ENCODE data around the gene ADIPOR2. TPM values are rescaled to one million over a fixed set of nuclear protein-coding genes. Genes with fewer than 3 reads are reported as not detected.
"Not testable (repeated sequence)": the region's sequence is repeated elsewhere in the genome, so short reads cannot be mapped to it uniquely, and the experiment has no call there.

ADIPOR2 gene
- polyA plus RNA-seq, 1 donor, result 26.6 TPM

DNA sequence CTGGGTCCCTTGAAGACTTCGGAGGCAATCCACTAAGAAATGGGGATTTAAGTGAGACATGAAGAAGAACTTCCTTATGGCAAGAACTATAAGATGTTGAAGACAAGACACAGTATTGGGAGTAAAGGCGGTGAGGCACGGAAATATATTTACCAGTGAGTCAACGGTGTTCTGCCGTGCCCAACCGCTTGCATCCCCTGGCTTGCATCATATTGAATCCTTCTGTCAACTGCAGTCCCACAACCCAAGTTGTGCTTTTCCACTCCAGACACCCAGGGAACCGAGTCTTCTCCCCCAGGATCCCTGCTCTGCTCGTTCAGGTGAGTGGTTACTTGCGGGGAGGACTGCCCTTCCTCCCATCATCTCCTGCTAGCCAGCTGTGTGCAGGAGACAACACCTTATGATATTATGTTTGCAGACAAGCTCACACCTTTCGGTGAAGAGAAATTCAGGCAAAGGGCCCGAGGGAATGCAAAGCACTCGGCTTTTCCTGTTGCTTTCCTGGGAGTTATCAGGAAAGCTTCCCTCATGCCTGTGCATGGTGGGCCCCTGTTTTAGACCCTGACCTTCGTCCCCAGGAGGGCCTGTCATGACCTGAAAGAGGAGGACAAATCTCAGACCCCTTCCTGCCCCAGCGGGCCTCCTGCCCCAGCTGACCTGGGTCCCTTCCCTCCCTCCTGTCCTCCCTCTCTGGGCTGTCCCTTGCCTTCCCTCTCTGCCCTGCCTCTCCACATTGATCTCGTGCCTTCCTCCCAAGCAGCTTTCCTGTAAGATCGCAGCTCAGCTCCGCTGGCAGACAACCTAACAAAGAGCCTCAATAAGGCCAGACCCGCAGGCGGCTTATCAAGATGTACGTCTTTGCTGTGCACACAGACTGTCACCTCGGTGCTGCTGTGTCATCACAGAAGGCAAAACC, 125.2 kb downstream of the ADIPOR2 start:
- DNase-seq, result no peak

DNA sequence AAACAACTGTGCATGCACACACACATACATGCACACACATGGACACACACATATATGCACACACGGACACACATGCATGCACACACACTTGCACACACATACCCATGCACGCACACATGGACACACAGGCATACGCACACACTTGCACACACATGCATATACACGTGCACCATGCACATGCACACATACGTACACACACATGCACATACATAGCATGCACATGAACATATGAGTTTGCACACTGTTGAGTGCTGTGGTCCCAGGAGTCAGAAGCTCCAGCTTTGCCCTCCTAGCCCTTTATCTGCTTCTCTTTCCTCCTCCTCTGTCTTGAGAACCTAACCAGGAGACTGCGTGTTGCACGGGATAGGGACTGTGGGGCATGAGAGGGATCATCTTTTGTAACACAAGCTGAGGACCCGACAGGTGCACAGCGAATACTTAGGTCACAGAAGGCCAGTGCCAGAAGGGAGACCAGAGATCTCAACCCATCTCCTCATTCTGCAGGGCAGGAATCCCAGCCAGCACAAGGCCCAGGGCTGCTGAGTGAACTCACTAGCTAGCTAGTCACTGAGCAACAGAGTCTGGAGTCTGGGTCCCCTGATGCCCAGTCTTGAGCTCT, 126.0 kb downstream of the ADIPOR2 start:
- DNase-seq, result no peak

DNA sequence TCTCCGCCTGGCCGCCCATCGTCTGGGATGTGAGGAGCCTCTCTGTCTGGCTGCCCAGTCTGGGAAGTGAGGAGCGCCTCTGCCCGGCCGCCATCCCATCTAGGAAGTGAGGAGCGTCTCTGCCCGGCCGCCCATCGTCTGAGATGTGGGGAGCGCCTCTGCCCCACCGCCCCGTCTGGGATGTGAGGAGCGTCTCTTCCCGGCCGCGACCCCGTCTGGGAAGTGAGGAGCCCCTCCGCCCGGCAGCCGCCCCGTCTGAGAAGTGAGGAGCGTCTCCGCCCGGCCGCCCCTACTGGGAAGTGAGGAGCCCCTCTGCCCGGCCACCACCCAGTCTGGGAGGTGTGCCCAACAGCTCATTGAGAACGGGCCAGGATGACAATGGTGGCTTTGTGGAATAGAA, 127.1 kb downstream of the ADIPOR2 start:
- DNase-seq, result not testable (repeated sequence)

DNA sequence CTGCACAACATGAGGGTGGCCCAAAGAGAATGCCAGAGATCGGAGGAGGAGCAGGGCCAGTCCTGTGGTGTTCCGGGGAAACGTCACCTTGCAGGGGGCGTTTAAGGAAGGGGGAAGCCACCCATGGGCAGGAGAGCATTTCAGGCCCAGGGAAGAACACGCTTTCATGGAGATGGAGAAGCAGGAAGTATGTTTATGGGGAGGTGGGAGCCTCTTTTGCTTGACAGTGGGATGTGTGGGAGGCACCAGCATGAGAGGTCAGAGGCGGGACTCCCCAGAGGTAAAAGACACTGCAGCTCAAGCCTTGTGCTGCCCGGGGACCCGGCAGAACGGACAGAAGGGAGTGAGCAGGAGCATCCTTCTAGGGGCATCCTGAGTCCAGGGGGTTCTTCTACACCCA, 128.2 kb downstream of the ADIPOR2 start:
- no peak for DNase-seq

DNA sequence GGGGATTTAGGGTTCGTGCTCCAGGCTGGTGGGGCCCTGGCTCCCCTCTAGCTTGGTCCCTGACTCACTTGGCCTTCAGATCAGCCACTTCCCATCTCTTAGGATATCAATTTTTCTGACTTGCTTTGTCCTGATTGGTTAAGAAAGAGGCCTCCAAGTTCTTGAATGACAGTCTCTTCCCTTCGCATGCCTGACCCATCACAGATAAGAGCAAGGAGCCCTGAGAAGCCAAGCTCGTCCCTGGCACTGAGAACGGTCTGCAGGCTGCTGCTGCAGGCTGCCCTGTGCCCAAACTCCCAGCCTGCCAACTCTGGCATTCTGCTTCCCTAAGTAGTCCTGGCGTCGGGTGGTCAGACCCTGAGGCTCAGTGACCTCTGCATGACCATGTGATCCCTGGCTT, 128.7 kb downstream of the ADIPOR2 start:
- no peak for DNase-seq

DNA sequence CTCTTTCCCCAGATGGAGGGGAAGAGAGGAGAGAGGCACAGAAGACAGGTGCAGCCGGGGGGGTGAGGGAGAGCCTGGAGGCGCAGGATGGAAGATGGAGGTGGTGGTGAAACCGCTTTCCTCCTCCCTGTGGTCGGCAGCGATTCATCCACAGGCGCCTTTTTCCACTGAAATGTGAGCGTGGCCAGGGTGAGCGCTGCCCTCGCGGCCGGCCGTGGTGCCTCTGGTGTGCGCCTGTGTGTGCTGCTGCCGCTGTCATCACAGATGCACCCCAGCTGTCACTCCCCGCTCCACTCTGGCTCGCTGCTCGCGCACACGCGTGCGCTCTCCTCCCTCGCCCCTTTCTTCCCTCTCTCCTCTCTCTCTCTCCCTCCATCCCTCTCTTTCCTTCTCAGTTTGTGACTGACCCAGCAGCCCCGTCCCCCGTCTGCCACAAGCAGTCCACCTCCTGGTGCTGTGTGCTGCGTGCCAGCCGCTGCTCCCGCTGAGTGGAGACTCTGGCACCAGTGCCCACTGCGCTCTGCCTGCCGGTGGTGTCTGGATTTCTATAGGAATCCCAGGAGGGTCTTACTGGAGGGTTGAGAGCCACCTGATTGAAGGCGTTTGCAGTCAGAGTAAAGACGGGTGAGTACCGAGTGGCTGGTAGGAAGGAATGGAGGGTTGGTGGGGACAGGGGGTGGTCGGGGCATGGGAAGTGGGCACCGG, 129.5 kb downstream of the ADIPOR2 start, which contains the start of gene LRTM2:
LRTM2 (plus strand) TSS at position 375 of the 705 bp plus-strand sequence. CDS start 7,584 bp downstream, outside the sequence.
- no peak for DNase-seq

DNA sequence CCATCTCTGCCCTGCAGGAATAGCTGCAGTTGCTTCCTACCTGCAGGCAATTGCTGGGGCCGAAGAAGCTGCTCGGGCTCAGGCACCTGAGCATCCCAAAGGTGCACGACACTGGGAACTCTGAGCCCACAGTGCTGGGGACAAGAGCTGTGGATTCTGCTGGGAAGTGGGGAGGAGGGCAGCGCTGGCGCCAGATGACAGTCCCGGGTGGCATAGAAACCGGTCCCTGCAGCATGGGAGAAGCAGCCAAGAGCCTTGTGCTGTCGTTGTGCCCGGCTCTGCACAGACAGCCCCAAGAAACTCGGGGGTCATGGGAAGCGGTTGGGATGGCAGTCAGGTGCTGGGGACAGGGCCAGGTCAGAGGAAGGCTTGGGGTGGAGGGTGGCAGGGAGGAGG, 130.0 kb downstream of the ADIPOR2 start:
- no peak for DNase-seq

DNA sequence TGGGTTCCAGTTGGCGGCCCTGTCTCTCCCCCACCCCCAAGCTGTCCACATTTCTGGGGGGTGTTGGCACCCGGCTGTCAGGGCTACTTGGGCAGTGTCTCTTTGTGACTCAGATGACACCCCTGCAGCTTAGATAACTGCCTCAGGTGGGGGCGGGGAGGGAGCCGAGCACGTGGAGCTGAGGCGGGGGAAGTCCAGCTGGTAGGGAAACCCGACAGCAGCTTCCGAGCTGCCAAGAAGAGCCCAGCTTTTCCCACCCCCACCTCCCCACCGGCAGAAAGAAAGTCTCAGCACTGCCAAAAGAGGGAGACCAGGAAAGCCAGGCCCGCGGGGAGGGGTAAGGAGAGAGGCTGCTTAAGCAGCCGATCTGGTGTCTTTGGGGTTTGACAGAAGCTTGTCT, 130.9 kb downstream of the ADIPOR2 start:
- DNase-seq, result no peak

DNA sequence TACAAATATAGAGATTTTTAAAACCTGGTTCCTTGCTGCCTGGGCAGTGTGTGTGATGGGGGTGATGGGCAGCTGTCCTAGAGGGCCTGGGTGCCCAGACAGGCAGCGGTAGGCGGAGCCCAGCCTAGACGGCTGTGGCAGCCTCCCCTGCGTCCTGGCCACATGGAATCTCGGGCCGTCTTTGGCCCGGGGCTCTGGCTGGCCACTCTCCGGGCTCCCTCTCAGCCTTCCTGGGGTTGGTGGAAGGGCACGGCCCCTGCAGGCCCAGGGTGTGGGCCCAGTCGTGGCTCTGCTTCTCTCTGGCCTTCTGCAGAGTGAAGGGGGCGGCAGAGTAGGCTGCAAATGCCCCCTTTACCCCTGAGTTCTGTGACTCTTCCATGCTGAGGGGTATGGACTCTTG, 131.8 kb downstream of the ADIPOR2 start:
- DNase-seq, result no peak

DNA sequence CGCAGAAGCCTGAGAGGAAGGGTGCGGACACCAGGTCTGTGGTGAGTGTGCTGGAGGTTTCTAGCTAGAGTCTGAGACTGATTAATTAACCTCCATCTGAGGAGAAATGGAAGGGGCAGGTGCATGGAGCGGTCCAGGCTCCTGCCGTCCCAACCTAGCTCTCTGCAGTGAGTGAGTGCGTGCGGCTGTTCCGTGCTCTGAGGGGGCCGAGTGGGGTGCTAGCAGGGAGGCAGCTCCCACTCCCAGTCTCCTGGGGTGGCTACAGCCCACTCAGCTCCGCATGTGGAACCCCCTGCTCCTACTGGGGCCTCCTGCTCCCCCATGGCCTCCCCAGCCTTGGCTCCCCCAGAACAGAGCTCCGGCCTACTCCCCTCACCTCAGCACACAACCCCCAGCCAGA, 132.4 kb downstream of the ADIPOR2 start:
- no peak for DNase-seq

DNA sequence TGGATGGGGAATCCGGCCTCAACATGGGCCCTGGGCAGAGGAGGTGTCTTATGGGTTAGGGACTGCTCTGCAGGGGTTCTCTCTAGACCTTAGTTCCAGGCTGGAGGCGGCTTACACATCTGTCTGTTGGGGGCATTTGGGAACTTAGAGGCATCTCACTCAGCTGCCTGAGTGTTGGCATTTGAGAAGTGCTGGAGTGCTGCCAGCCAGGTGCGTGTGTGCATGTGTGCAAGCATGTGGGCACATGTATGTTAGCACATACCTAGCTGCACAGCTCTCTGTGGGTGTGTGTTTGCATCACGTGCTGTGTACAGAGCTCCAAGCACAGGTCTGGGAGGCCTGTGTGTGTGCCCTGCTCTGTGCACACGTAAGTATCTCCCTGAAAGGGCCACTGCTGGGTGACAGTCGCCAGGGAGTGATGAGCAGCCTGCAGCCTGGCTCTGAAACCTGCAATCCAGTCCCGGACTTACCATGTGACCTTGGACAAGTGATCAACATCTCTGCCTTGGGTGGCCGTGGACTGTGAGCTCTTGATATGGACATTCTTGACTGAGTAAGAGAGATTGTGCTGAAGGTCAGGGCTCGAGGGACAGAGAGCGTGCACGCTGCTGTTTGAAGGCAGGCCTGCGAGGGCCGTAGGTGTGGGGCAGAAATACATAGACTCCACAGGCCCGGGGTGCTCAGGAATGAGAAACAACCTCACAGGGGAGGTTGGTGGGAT, 134.7 kb downstream of the ADIPOR2 start:
- no peak for DNase-seq

DNA sequence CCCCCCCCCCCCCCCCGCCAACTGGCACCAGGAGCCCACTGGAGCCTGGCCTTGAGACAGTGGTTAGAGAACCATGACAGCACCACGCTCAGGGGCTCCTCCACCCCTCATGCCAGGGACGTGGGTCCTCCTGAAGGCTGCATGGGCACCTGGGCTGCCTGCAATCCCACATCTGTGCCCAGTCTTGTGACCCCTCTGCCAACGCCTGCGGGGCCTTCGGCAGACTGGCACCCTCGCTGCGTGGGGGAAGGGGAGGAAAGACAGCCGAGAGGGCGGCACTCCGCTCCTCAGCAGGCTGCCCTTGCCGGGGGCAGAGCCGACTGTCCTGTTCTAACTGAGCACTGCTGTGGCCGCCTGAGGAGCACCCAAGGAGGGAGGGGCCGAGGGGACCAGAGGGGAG, 135.5 kb downstream of the ADIPOR2 start:
- no peak for DNase-seq

DNA sequence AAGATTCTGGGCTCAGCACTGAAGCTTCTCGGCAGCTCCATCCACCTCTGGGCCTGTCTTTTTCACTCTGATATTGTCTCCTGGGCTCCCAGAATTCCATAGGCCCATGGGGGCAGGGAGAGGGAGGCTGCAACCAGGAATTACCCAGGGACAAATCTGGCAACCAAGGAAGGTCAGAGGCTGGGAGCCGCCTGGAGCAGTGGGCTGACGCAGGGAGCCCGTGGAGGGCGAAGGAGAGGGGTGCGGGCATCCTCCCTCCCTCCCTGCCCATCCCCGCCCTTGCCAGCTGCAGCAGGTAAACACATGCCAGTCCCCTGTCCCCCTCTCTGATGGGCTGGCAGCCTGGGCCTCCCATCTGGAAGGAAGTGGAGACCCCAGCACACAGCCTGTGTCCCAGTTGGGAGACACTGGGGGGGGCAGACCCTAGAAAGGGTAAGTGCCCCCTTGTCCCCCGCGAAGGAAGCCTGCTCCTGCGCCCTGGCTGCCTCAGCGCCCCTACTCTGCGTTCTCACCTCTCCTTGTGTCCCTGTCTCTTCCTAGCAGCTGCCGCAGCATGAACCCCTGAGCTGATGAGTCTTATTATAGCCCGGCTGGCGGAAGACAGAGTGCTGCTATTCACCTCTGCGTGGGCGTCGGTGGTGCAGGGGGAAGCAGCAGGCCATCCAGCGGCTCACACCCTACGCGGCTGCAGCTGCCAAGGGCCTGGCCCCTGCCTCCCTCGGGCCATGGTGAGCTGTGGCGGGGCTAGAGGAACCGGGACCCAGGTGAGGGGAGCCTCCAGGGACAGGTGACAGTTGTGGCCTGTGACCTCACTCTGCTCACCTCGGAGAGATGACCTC, 136.2 kb downstream of the ADIPOR2 start:
- no peak for DNase-seq

DNA sequence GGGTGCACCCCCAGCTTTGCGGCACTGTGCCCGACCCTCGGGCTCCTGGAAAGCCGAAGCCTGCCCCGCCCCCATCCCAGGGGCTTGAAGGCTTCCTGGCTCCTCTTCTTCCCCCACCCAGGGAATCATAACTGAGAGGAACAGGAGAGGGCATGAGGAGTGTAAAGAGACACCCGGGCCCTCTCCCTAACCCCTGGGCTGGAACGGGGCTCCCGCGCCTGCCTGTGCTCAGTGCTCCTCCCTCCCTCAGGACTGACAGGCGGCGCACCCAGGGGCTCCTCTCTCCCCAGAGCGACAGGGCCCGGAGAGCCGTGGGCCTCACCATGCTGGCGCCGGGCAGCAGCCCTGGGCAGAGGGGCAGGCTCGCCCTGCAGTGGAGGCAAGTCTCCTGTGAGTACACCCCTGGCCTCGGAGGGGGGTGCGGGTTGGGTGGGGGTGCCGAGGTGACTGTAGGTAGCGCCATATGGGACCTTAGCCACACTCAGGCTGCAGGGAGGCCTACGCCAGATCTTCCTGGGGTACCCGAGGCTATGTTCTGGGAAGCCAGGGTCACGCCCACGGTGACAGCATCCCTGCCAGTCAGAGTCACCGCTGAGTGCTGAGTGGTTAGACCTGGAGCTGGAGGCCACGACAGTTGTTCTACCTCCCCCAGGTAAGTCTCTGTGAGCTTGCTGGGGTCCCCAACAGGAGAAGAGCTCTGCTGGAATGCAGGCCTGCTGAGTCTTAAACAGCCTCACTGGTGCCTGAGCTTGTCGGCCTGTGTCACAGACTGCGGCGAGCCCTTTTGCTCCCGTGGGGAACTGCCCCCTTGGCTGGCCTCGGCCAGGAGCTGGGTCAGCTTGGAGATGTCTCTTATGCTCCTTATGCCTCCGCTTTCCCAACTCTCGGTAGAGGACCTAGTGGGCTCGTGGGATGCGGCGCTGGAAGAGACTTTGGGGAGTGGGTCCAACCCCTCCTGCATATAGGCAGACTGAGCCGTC, 137.2 kb downstream of the ADIPOR2 start:
- DNase-seq, result no peak

DNA sequence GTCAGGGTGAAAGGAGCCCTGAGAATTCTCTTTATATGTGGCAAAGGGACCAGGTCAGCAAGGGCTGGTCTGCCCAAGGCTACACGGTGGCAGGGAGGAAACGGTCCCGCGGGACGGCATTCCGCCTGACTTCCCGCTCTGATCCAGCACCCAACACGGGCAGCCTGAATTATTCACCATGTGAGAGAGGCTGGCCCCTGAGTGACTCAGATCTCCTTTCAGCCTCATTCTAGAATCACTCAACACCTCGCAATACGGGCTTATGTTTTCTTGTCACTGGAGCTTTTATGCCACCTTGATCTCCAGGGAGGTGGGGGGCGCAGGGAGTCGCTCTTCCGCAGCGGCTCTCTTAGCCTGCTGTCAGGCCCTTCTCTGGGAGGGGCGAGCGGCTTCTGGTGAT, 138.0 kb downstream of the ADIPOR2 start:
- DNase-seq, result no peak

DNA sequence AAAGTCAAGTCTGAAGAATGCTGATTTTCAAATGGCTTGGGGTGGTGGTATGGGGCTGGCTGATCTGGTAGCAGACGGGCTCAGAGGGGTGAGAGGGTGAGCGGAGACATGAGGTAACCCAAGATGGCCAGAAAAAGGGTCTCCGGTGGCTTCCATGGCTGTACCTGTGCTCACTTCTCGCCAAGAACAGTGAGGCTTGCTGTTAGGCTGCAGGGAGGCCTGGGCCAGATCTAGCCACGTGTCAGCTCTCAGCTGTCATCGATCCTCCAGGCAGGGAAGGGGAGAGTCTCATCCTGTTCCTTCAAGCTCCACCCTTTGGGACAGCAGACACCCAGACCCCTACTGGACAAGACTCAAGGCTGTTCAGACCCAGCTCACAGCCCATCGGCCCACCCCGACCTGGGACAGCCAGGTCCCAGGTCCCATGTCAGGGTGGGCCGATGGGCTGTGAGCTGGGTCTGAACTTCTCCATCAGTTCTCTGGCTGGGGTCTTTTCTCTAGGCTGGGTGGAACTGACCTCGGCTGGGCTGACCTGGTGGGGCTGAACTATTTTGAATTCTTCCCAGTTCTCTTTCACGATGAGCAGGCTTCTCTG, 138.5 kb downstream of the ADIPOR2 start:
- DNase-seq, result no peak

DNA sequence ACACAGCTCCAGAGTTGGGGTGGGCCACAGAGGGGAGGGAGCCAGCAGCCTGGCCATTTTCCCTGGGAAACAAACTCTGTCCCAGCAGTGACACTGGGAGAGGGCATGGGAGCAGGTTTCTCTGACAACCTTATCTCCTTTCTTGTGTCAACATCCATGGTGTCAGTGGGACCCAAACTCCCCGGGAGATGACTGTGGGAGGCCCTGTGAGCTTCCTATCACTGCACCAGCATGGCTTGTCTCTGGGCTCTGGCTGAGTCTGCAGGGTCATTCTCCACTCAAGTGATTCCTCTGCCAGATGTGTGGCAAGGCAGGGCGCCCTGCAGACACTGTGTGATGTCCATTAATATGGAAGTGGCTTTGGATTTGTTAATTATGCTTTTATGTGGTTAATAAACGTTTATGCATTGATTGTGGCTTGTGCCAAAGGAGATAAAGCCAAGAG, 139.6 kb downstream of the ADIPOR2 start:
- no peak for DNase-seq

DNA sequence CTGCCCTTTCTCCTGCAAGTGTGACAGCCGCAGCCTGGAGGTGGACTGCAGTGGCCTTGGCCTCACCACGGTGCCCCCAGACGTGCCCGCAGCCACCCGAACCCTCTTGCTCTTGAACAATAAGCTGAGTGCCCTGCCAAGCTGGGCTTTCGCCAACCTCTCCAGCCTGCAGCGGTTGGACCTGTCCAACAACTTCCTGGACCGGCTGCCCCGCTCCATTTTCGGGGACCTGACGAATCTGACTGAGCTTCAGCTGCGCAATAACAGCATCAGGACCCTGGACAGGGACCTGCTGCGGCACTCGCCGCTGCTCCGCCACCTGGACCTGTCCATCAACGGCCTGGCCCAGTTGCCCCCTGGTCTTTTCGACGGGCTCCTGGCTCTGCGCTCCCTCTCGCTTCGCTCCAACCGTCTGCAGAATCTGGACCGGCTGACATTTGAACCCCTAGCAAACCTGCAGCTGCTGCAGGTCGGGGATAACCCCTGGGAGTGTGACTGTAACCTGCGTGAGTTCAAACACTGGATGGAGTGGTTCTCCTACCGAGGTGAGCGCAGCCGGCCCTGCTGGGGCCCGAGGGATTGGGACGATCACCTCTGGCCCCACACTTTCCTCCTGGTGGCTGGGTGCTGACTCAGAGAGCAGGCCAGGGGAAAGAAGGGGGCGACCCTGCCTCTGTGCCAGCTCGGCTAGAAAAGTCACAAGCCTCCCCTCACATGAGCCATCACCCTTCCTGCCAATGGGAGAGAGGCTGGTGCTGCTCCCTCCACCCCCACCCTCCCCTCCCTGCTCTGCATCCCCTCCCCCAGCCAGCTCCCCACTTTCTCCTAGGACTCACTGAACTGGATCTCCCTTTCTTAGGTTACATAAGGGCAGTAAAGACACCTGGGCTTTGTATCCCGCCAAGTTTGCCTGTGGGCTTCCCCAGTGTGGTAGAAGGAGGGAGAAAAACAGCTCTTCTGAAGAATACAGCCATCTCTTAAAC, 140.4 kb downstream of the ADIPOR2 start:
- DNase-seq, result peak; percentile 85

Measured in hindlimb muscle (tissue), 1 donor.